Fibroblast of skin of right quadriceps (primary cell): Measurements from ENCODE around the gene IREB2.
A peak's percentile ranks its signal among the peaks of the same experiment; 100 is the strongest.
"Not testable (repeated sequence)": the region's sequence is repeated elsewhere in the genome, so short reads cannot be mapped to it uniquely, and the experiment has no call there.

Experiments
- DNase-seq: peaks from one replicate; pipeline ENCODE4 v3.0.0-alpha.2; 2013

Gene IREB2

DNA sequence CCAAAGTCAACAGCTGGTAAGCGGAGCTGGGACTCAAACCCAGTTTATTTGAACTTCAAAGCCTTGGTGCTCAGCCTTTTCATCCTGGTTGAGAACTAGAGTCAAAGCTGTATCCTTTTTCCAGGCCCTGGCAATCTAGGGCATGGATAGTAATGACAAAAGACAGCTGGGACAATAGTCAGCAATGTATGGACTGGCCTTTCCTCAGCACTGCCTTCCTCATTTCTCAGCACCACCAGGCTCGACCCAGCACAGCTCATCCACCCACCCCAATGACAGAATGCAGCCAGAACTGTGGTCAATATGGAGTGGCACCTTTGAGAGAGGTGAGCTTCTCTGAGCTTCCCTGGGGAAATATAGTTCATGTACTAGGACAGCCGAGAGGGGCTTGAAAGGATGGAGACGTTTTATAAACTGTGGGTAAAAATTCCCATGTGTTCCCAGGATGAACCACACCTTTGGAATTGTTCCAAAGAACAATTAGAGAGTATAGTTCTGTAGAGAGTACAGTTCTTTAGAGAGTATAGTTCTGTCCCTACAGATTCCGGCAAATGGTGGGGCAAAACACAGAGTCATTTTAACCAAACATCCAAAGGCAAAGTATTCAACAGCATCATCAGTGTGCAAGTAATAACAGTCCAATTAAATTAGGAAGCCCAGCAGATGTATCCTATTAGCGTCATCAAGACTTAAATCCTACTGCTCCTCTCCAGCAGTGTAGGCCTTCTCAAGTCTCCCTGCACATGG is 30.2 kb upstream of the IREB2 start:
- no peak for DNase-seq

DNA sequence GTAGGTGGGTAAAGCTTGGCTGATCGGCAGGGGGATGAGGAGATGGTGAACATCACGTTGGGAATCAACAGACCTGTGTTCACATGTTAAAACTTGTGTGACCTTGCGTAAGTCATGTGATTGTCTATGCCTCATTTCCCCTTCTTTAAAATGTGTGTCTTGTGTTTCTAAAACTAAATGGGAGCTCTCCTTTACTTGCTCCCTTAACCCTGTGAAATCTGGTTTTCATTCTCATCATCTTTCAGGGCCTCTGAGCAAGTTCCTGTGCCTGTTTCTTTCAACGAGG is 29.7 kb upstream of the IREB2 start:
- DNase-seq = no peak

DNA sequence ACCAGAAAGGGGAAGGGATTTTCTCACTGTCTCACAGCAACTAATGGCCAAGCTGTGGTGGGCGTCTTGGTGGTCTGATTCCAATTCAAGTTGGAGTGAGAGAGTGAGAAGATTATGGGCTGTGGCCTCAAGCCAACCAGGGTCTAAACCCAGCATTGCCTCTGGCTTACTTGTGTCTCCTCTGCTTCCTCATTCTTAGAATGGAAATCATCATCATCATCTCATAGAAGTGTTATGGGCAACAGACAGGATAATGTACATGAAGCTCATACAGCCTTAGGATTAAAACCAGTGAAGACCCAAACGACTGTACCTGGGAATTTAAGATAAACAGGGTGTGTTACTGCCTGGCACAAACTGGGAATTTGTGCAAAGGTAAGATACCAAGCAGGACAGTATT is 29.1 kb upstream of the IREB2 start:
- DNase-seq = no peak

DNA sequence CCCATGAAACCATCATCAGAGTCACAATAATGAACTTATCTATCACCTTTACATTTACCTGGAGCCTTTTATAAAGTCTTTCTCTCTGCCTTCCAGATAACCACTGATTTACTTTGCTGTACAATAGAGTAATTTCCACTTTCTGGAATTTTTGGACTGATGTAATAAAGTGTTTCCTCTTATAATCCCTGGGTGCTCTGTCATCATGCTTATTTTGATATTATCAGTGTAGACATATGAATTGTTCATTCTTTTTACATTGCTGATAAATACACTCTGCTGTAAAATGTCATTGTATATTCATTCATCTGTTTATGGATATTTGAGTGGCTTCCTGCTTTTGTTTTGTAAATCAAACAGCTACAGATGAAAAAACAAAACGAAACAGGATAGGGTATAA is 27.0 kb upstream of the IREB2 start:
- no peak for DNase-seq

DNA sequence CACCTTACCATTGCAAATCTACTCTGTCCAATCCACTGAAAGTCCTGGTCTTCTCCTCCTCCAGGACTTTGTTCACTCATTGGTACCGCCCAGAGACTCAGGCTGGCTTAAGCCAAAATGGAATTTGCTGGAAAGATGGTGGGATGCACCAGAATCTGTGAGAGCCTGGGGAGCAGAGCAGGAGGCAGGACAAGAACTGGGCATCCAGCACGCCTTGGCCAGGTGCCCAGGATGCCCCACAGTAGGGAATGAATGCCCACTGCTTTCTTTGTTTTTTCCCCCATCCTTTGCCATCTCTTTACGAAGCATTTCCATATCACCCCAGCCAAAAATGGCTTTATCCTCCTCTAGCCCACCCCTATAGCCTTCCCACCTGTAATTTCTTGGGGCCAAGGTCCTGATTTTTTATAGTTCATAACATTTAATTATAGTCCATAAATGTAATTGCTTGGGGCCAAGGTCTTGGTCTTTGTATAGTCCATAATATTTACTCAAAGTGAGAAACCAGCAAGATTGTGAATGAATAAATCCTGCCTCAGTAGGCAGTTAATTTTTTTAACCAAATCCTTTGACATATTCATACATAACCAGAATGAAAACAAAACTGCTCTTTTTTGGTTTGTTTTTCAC is 23.3 kb upstream of the IREB2 start:
- no peak for DNase-seq

DNA sequence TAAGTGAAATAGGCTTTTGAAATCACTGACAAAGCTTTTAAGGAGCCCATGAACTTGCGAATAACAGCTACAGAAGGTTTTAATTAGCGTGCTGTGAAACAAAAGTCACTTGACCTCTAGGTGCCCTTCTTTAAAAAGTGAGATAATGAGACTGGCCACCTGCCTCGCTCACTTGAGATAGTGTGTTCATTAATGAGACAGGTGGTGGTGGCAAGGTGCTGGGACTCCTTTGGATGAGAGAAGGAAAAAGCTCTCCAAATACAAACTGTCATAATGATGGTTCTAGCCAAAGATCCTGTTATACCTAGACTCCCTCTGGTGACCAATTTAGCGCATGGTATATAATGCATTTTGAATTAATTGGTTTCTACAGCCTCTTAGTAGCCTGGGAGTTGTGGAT is 22.7 kb upstream of the IREB2 start:
- peak; percentile 46 for DNase-seq

DNA sequence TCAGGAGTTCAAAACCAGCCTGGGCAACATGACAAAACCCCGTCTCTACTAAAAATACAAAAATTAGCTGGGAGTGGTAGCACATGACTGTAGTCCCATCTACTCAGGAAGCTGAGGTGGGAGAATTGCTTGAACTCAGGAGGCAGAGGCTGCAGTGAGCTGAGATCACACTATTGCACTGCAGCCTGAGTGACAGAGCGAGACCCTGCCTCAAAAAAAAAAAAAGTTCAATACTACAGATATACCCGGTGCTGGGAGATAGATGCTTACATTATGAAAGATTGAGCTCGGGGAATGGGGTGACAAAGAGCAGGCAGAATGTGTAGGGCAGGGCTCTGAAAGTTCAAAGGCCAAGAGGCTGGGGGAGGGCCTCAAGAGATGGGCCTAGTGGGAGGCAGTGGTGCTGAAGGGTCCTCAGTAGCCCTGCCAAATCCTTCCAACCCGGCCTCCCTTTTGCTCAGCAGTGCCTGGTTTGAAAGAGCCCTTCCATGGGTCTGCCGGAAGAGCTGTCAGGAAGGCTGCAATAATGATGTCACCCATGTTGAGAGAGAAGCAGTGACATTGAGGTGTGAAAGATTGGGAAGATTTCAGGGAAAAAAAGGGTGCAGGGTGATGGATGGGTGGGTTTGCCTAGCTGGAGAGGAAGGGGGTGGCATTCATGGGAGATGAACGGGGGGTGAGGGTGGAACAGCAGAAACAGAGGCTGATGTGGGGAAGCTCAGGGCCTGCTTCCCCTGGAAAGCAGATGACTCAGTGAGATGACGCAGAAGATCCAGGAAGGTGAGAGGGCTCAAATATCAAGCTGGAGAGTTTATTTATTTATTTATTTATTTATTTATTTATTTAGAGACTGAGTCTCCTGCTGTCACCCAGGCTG is 20.0 kb upstream of the IREB2 start:
- DNase-seq = no peak

DNA sequence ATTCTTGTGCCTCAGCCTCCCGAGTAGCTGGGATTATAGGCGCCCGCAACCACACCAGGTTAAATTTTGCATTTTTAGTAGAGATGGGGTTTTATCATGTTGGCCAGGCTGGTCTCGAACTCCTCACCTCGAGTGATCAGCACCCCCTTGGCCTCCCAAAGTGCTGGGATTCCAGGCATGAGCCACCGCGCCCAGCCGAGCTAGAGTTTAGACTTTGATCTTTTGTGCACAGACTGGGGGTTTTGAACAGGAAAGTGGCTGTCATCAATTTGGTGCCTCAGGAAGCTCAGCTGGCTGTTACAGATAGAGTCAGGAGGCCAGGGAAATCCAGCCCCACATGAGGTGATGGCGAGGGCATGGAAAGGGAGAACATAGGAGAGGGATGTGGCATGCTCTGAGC is 19.3 kb upstream of the IREB2 start:
- DNase-seq = no peak

DNA sequence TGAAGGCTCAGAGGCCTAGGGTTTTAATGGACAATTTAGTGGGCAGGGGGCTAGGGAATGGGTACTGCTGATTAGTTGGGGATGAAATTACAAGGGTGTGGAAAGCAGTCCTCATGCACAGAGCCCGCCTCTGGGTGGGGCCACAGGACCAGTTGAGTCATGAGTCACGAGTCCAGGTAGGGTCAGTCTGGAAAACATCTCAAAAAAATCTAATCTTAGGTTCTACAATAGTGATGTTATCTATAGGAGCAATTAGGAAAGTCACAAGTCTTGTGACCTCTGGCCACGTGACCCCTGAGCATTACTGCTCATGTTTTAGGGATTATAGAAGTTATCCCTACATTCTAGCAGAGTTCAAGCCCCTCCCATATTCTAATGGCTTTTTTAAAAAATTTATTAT is 18.6 kb upstream of the IREB2 start:
- DNase-seq = no peak

DNA sequence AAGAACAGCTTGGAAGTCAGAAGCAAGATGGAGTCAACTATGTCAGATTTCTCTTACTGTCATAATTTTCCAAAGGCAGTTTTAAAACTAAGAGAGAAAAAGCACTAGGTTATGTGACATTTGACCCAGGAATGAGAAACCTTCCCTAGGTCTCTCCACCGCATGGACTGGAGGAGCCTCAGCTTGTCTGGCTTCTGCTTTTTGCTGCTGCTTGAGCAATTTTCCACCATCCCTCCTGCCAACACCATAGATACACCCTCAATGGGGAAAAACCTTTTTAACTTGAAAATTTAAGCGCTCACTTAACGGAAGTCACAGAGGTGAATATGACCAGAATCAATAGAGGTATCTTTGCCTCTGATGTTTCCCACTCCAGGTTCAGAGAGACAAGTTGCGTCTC is 17.8 kb upstream of the IREB2 start:
- no peak for DNase-seq

DNA sequence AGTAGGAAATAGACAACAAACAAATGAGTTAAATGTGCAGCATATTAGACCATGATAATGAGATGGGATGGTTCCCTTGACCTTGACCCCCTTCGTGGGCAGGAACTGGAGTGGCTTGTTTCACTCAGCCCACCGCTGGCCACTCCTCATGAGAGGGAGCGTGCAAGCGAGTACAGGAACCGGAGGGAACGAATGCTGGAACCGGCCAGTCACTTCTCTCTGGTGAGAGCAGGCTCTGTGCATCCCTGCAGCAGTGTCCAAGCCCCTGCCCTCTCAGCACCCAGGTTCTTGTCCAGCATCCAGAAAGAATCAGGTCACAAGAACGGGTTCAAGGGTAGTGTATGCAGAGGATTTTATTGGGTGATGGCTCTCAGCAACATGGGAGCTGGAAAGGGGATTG is 17.2 kb upstream of the IREB2 start:
- DNase-seq = no peak

DNA sequence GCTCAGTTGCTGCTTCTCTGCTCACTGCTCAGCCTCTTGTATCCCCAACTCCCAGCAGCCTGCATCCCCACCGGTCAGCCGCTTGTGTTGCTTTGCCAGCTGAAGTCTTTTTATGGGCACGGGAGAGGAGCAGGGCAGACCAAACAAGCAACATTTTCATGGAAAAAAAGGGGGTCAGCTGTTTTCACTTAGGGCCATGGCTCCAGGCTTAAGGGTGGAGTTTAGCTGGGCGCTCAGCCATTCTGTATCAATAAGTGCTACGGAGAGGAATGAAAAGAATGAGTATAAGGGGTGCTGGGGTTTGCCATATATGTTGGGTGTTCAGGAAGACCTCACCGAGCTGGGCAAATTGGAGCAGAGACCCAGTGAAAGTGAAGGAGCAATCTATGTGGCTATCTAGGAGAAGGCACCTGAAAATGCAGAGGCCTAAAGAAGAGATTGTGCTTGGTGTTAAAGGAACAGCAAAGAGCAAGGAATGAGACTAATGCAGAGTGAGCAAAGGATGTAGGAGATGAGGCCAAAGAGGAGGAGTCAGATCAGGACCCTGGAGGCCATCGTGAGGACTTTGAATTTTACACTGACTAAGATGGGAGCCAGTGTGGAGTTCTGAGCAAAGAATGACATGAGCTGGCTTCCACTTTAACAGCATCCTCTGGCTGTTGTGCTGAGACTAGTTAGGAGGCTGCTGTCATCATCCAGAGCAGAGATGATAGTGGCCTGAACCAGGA is 16.6 kb upstream of the IREB2 start:
- no peak for DNase-seq

DNA sequence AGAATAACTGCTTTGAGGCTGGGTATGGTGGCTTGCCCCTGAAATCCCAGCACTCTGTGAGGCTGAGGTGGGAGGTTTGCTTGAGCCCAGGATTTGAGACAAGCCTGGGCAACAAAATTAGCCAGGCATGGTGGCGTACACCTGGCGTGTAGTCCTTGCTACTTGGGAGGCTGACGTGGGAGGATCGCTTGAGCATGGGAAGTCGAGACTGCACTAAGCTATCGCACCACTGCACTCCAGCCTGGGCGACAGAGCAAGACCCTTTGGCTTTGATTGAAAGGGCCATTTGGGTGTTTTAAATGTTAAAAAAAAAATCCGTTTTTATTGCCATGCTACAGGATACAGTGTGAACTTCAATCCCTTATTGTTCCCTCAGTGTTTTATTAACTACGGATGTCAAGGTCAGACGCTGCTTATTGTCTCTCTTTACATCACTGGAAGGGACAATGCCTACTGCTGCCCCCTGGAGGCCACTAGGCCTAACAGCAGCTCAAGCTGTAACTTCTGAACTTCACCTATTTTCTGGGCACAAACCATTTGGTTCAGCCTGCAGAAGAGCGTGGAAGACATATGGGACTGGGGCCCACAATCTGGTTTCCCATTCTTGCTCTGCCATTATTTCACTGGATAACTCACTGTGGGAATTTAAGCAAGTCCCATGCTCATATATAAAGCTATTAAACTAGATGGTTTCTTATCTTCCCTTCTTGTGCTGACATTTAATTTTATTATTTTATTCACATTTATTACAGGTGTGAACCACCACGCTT is 15.3 kb upstream of the IREB2 start:
- peak; percentile 50 for DNase-seq

DNA sequence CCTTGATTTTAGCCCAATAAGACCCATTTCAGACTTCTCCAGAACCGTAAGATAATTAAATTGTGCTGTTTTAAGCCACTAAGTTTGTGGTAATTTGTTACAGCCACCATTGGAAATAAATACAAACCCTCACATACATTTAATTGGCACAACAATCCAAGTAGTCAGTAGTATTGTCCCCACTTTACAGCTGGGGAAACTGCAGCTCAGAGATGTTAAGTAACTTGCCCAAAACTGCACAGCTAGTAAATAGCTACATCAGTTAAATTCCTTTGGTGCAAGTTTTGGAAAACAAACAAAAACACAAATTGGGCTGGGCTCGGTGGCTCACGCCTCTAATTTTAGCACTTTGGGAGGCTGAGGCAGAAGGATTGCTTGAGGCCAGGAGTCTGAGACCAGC is 13.3 kb upstream of the IREB2 start:
- DNase-seq = no peak

DNA sequence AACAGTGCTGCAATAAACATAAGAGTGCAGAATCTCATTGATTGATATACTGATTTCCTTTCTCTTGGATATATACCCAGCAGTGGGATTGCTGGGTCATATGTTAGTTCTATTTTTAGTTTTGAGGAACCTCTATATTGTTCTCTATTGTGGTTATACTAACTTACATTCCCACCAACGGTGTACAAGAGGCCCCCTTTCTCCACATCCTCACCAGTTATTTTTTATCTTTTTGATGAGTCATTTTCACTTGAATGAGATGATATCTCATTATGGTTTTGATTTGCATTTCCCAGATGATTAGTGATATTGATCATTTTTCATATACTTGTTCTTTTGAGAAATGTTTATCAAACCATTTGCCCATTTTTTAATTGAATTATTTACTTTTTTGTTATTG is 12.4 kb upstream of the IREB2 start:
- no peak for DNase-seq

DNA sequence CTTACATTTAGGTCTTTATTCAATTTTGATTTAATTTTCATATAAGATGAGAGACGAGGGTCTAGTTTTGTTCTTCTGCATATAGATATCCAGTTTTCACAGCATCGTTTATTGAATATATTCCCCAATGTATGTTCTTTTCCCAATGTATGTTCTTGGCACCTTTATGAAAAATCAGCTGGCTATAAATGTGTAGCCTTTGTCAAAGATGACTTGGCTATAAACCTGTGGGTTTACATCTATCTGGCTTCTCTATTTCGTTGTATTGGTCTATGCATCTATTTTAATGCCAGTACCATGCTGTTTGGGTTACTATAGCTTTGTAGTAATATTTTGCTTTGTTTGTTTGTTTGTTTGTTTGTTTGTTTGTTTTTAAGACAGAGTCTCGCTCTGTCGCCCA is 11.7 kb upstream of the IREB2 start:
- no peak for DNase-seq

DNA sequence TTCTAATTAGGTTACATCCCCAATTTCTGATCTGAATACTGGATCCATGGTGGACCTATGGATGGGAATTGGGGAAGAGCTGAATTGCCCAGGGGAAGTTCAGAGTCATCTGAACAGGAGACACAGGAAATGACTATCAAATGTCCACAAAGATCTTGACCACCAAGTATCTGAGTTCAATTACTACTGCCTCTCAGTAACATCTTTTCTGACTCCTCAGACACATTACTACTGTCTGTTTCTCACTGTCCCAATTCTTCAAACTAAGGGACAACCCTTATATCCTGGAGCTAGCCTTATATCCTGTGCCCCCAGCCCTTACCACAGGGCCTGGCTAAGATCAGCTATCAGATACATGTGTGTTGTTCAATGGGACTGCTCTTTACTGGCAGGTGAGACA is 10.1 kb upstream of the IREB2 start:
- no peak for DNase-seq

DNA sequence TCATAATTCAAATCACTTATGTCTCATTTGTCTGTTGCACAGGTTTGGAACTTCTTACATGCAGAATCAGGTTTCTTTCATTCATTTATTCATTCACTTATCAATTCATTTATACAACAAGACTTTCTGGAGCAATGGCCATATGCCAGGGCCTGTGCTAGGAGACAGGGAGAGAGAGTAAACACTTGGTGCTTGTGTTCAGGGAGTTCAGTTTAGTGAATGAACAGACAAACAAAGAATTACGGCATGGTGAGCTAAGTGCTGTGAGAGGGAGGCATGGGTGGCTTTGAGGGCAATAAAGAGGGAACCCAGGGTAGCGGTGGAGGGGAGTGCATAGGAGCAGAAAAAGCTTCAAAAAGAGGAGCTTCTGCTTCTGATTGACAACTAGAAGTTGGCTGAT is 8.5 kb upstream of the IREB2 start:
- DNase-seq = no peak

DNA sequence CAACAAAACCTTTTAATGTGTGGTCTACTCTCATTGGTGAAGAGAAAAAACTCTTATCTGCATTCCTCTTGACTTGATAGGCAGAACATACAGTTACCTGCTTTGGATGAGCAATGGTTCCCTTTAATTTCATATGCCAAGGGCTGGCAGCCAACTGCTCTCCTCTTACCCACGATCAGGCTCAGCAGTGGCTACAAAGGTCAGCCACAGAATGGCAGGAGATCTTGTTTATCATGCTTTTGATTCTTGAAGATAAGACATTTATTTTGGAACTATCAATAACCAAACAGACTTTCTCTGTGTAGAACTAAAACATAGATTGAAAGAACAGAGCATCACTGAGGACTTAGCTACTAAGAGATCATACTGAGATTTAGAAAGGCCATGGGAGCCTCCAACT is 6.1 kb upstream of the IREB2 start:
- no peak for DNase-seq

DNA sequence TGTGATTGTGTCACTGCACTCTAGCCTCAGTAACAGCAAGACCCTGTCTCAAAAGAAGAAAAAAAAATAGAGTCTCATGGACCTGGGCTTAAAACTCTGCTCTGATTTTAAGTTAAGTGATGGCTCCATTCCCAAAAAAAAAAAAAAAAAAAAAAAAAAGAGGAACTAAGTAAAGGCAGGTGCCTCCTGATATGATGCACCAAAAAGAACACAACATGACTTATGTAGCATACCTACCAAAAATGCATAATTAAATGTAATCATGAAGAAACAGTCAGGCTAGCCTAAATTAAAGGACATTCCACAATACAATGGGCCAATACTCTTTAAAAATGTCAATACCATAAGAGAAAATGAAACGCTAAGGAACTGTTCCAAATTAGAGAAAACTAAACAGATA is 5.4 kb upstream of the IREB2 start:
- DNase-seq = no peak

DNA sequence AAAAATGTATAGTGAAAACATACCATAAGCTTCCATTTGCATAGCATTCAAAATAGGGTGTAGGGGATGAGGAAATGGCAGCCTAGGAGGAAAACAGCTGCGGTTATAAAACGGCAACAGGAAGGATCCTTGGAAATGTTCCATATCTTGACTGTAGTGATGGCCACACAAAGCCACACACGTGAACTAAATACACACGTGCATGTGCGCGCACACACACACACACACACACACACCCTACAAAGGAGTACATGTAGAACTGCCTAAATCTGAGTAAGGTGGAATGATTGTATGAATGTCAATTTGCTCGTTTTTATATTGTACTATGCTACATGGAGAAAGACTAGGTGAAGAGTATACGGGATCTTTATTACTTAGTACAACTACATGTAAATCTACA is 3.9 kb upstream of the IREB2 start:
- DNase-seq = no peak

DNA sequence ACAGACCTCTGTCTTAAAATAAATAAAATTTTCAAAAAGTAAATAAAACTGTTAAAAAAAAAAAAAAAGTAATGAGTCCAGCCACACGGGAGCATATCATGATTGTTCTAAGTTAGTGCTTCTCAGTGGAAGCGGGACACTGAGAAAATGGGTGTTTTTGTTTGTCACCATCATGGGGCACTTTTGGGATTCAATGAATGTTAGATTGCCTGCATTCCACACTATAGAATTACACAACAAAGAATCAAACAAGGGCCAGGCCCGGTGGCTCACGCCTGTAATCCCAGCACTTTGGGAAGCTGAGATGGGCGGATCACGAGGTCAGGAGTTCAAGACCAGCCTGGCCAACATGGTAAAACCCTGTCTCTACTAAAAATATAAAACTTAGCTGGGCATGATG is 3.3 kb upstream of the IREB2 start:
- not testable (repeated sequence) for DNase-seq
